Limb (tissue), 2 donors: ENCODE results near the gene RASGRP3.
A peak's percentile ranks its signal among the peaks of the same experiment; 100 is the strongest.
"Not testable (repeated sequence)": the region's sequence is repeated elsewhere in the genome, so short reads cannot be mapped to it uniquely, and the experiment has no call there.

Experiments used
- DNase-seq, 2 donors: peaks; one replicate each; pipeline ENCODE4 v3.0.0-alpha.2; 2016; ENCODE audit errors: extremely low spot score in 2 of 2

The RASGRP3 gene

GRCh38 chr2:33457556-33458247 lies 18.7 kb upstream of the RASGRP3 start:
- DNase-seq: no peak

GRCh38 chr2:33458248-33458819 lies 18.1 kb upstream of the RASGRP3 start:
- DNase-seq: no peak

GRCh38 chr2:33459745-33460144 lies 16.7 kb upstream of the RASGRP3 start:
- no peak for DNase-seq

GRCh38 chr2:33462512-33462911 lies 13.9 kb upstream of the RASGRP3 start:
- not testable (repeated sequence) for DNase-seq

- DNase-seq: no peak
Measured at GRCh38 chr2:33467413-33467812, 9.0 kb upstream of the RASGRP3 start.

- no peak for DNase-seq
Measured at GRCh38 chr2:33469238-33469637, 7.2 kb upstream of the RASGRP3 start.

GRCh38 chr2:33475224-33476130 lies 972 bp upstream of the RASGRP3 start:
- peak; percentile 81 to 87 for DNase-seq

GRCh38 chr2:33476793-33477190 lies 343 bp downstream of the RASGRP3 start:
- DNase-seq: no peak

- no peak for DNase-seq
Measured at GRCh38 chr2:33477473-33478468, 1.3 kb downstream of the RASGRP3 start.

- no peak for DNase-seq
Measured at GRCh38 chr2:33478968-33479731, 2.7 kb downstream of the RASGRP3 start.

- no peak for DNase-seq
Measured at GRCh38 chr2:33482518-33482917, 6.1 kb downstream of the RASGRP3 start.

- no peak for DNase-seq
Measured at GRCh38 chr2:33484042-33484621, 7.7 kb downstream of the RASGRP3 start.

GRCh38 chr2:33485051-33485450 lies 8.6 kb downstream of the RASGRP3 start:
- DNase-seq: no peak

GRCh38 chr2:33486544-33486943 lies 10.1 kb downstream of the RASGRP3 start:
- no peak for DNase-seq

GRCh38 chr2:33488178-33488690 lies 11.8 kb downstream of the RASGRP3 start:
- no peak for DNase-seq

GRCh38 chr2:33488715-33489540 lies 12.5 kb downstream of the RASGRP3 start:
- no peak for DNase-seq

- no peak for DNase-seq
Measured at GRCh38 chr2:33489835-33490431, 13.5 kb downstream of the RASGRP3 start.

- DNase-seq: no peak
Measured at GRCh38 chr2:33491441-33492084, 15.1 kb downstream of the RASGRP3 start.
